Trophoblast cell (in vitro differentiated cells and primary cell): ENCODE data around the gene DUSP5.
A peak's percentile ranks its signal among the peaks of the same experiment; 100 is the strongest.

Source experiments
- DNase-seq, 2 donors: peaks; one replicate each; pipeline ENCODE4 v3.0.0-alpha.2; 2016
- H2AFZ ChIP-seq: 2 replicates; pipeline ENCODE4 v1.6.1; 2013; ENCODE audit warnings: low read length, moderate library complexity, mild to moderate bottlenecking; ENCODE audit not compliant: insufficient read depth, poor library complexity
- H2AK5ac ChIP-seq: 2 replicates; pipeline ENCODE4 v1.6.1; 2013; ENCODE audit warnings: mild to moderate bottlenecking, low read length
- H2BK120ac ChIP-seq: 2 replicates; pipeline ENCODE4 v1.6.1; 2013; ENCODE audit warnings: low read length, mild to moderate bottlenecking, moderate library complexity; ENCODE audit not compliant: insufficient read depth, poor library complexity
- H2BK12ac ChIP-seq: 2 replicates; pipeline ENCODE4 v1.6.1; 2013; ENCODE audit warnings: mild to moderate bottlenecking, low read length, moderate library complexity
- H2BK5ac ChIP-seq: 2 replicates; pipeline ENCODE4 v1.6.1; 2013; ENCODE audit warnings: low read length, low read depth, moderate library complexity, mild to moderate bottlenecking; ENCODE audit not compliant: poor library complexity
- H3K14ac ChIP-seq: 2 replicates; pipeline ENCODE4 v1.6.1; 2013; ENCODE audit warnings: mild to moderate bottlenecking, low read length
- H3K18ac ChIP-seq: 2 replicates; pipeline ENCODE4 v1.6.1; 2013; ENCODE audit warnings: mild to moderate bottlenecking, low read length
- H3K23ac ChIP-seq: 2 replicates; pipeline ENCODE4 v1.6.1; 2013; ENCODE audit warnings: low read length
- H3K27ac ChIP-seq: 2 replicates; pipeline ENCODE4 v1.5.1; 2013; ENCODE audit warnings: low read depth, mild to moderate bottlenecking, inconsistent platforms, low read length, moderate library complexity
- H3K27me3 ChIP-seq: 2 replicates; pipeline ENCODE4 v1.6.1; 2013; ENCODE audit warnings: inconsistent platforms, mild to moderate bottlenecking, low read length, moderate library complexity; ENCODE audit not compliant: insufficient read depth
- H3K36me3 ChIP-seq, 2 experiments: 1 replicate in 1 of 2; 2 replicates in 1 of 2; pipeline ENCODE4 v1.6.1; 2013; ENCODE audit warnings: low read length in 2 of 2, mild to moderate bottlenecking in 2 of 2, moderate library complexity in 1 of 2; ENCODE audit not compliant: insufficient read depth in 2 of 2, control insufficient read depth in 1 of 2
- H3K4ac ChIP-seq: 2 replicates; pipeline ENCODE4 v1.6.1; 2013; ENCODE audit warnings: low read depth, mild to moderate bottlenecking, low read length, moderate library complexity
- H3K4me1 ChIP-seq, 2 experiments: 1 replicate in 1 of 2; 2 replicates in 1 of 2; pipeline ENCODE4 v1.6.1; 2013; ENCODE audit warnings: low read length in 2 of 2, mild to moderate bottlenecking in 2 of 2, moderate library complexity in 1 of 2; ENCODE audit not compliant: insufficient read depth in 2 of 2, control insufficient read depth in 1 of 2
- H3K4me2 ChIP-seq: 2 replicates; pipeline ENCODE4 v1.6.1; 2013; ENCODE audit warnings: inconsistent platforms, mild to moderate bottlenecking, low read length, moderate library complexity
- H3K4me3 ChIP-seq: 2 replicates; pipeline ENCODE4 v1.5.1; 2013; ENCODE audit warnings: mild to moderate bottlenecking, low read depth, low read length, inconsistent platforms
- H3K79me1 ChIP-seq: one replicate; pipeline ENCODE4 v1.6.1; 2013; ENCODE audit warnings: low read length
- H3K79me2 ChIP-seq: 2 replicates; pipeline ENCODE4 v1.6.1; 2013; ENCODE audit warnings: low read length, mild to moderate bottlenecking; ENCODE audit not compliant: control insufficient read depth, insufficient read depth, poor library complexity
- H3K9ac ChIP-seq: 2 replicates; pipeline ENCODE4 v1.6.1; 2013; ENCODE audit warnings: mild to moderate bottlenecking, low read length
- H3K9me3 ChIP-seq: 2 replicates; pipeline ENCODE4 v1.6.1; 2013; ENCODE audit warnings: low read depth, mild to moderate bottlenecking, control low read depth, inconsistent platforms, low read length; ENCODE audit not compliant: insufficient read depth
- H4K12ac ChIP-seq: 2 replicates; pipeline ENCODE4 v1.6.1; 2013; ENCODE audit warnings: low read depth, mild to moderate bottlenecking, low read length, moderate library complexity
- H4K8ac ChIP-seq: 2 replicates; pipeline ENCODE4 v1.6.1; 2013; ENCODE audit warnings: low read depth, mild to moderate bottlenecking, low read length, moderate library complexity
- H4K91ac ChIP-seq: one replicate; pipeline ENCODE4 v1.6.1; 2013; ENCODE audit warnings: low read depth, mild to moderate bottlenecking, low read length, moderate library complexity
- WGBS: extraction: QIAGEN DNeasy Blood & Tissue Kit; methylation state at CpG from one replicate; pipeline ENCODE4 v1.1.7; 2013; ENCODE audit warnings: missing lambda C conversion rate; ENCODE audit not compliant: insufficient read length, insufficient coverage; ENCODE audit errors: extremely low coverage; 5-methylcytosine and 5-hydroxymethylcytosine counted together

The DUSP5 gene

GRCh38 chr10:110495731-110496552, 1.8 kb upstream of the DUSP5 start:
- Histone ChIP-seq H3K27me3 (no peaks in the 10 kb centered on the region), H3K4me1 (peaks cover 15 to 31% of the 10 kb centered on the region in 2 experiments), H2BK12ac (no peak overlapping the region), H3K18ac (peak overlapping the region; percentile 25), H3K9ac (no peak overlapping the region), H3K14ac (peak overlapping the region; percentile 22), H4K12ac (no peak overlapping the region), H3K4ac (peak overlapping the region; percentile 32), H4K91ac (peak overlapping the region; percentile 25), H3K9me3 (no peaks in the 10 kb centered on the region), H2BK5ac (no peak overlapping the region), H2BK120ac (no peak overlapping the region), H2AFZ (no peak overlapping the region), H2AK5ac (no peak overlapping the region), H3K36me3 (no peaks in the 10 kb centered on the region), H3K79me1 (peaks cover 24% of the 10 kb centered on the region), H3K79me2 (peaks cover 19% of the 10 kb centered on the region), H3K4me3 (peak overlapping the region; percentile 33), H4K8ac (peak overlapping the region; percentile 25), H3K23ac (no peak overlapping the region), H3K27ac (no peak overlapping the region), H3K4me2 (peak overlapping the region; percentile 91)
- no CpG with 5 or more reads among the region's 25 CpGs for WGBS
- DNase-seq, result no peak

- peak overlapping the region; percentile 88 for H3K27ac ChIP-seq
- H3K4me2 ChIP-seq, result peak overlapping the region; percentile 91
- peak overlapping the region; percentile 82 for H4K91ac ChIP-seq
- peaks cover 21 to 37% of the 10 kb centered on the region in 2 experiments for H3K4me1 ChIP-seq
- H3K4ac ChIP-seq, result peak overlapping the region; percentile 76
- peak overlapping the region; percentile 51 for H3K18ac ChIP-seq
- H3K14ac ChIP-seq, result peak overlapping the region; percentile 94
- peaks cover 23% of the 10 kb centered on the region for H3K79me2 ChIP-seq
- peak overlapping the region; percentile 78 for H3K9ac ChIP-seq
- no peak overlapping the region for H2AK5ac ChIP-seq
- peak overlapping the region; percentile 89 for H3K4me3 ChIP-seq
- peak overlapping the region; percentile 79 for H2AFZ ChIP-seq
- no peaks in the 10 kb centered on the region for H3K27me3 ChIP-seq
- H2BK5ac ChIP-seq, result peak overlapping the region; percentile 61
- no peaks in the 10 kb centered on the region for H3K9me3 ChIP-seq
- peak overlapping the region; percentile 76 for H4K8ac ChIP-seq
- peak overlapping the region; percentile 73 for H2BK12ac ChIP-seq
- no CpG with 5 or more reads among the region's 22 CpGs for WGBS
- peaks cover 29% of the 10 kb centered on the region for H3K79me1 ChIP-seq
- no peaks in the 10 kb centered on the region for H3K36me3 ChIP-seq
- no peak for DNase-seq
- peak overlapping the region; percentile 82 for H2BK120ac ChIP-seq
- H3K23ac ChIP-seq, result no peak overlapping the region
- H4K12ac ChIP-seq, result peak overlapping the region; percentile 54
These were observed 912 bp upstream of the DUSP5 start for GRCh38 chr10:110496553-110497437.

- H3K9me3 ChIP-seq, result no peaks in the 10 kb centered on the region
- H3K14ac ChIP-seq, result peak overlapping the region; percentile 77
- no peaks in the 10 kb centered on the region for H3K27me3 ChIP-seq
- H3K9ac ChIP-seq, result peak overlapping the region; percentile 80
- peaks cover 33% of the 10 kb centered on the region for H3K79me1 ChIP-seq
- peak; percentile 42 to 62 for DNase-seq
- peak overlapping the region; percentile 53 for H3K18ac ChIP-seq
- peak overlapping the region; percentile 50 for H4K91ac ChIP-seq
- H4K12ac ChIP-seq, result no peak overlapping the region
- peak overlapping the region; percentile 87 for H3K4ac ChIP-seq
- H3K79me2 ChIP-seq, result peaks cover 26% of the 10 kb centered on the region
- peak overlapping the region; percentile 46 for H4K8ac ChIP-seq
- WGBS, result no CpG with 5 or more reads among the region's 107 CpGs
- H2BK120ac ChIP-seq, result peak overlapping the region; percentile 24
- H3K4me3 ChIP-seq, result peak overlapping the region; percentile 77
- H3K4me1 ChIP-seq, result peaks cover 25 to 43% of the 10 kb centered on the region in 2 experiments
- H2AFZ ChIP-seq, result peak overlapping the region; percentile 50
- peak overlapping the region; percentile 87 for H3K4me2 ChIP-seq
- H2BK12ac ChIP-seq, result no peak overlapping the region
- H3K36me3 ChIP-seq, result peaks cover 3 to 4% of the 10 kb centered on the region in 2 experiments
- H3K27ac ChIP-seq, result peak overlapping the region; percentile 18
- H3K23ac ChIP-seq, result no peak overlapping the region
- peak overlapping the region; percentile 42 for H2BK5ac ChIP-seq
- no peak overlapping the region for H2AK5ac ChIP-seq
These were observed 627 bp downstream of the DUSP5 start for GRCh38 chr10:110498087-110498981.
